Measurements from ENCODE around the gene TRAPPC12. TPM values are rescaled to one million over a fixed set of nuclear protein-coding genes. Genes with fewer than 3 reads are reported as not detected.

Gene TRAPPC12
- total RNA-seq, 2 experiments from 2014 or later, result 49.8 to 64.0 TPM

GRCh38 chr2:3519255-3520205 is 140.0 kb downstream of the TRAPPC12 start, which contains the start of gene ADI1:
Gene ADI1, minus strand, starts transcription at chr2:3519531. Its CDS starts 44 bp downstream, at chr2:3519487.
- Mint-ChIP-seq H3K27me3 (no peaks in the 10 kb centered on the region), H3K36me3 (ENCODE audit: low read depth) (peaks cover 40% of the 10 kb centered on the region), H3K9me3 (peaks cover 3% of the 10 kb centered on the region), H3K4me1 (ENCODE audit: low read depth) (peaks cover 38% of the 10 kb centered on the region), H3K4me3 (peak within 1 kb of the TSS; percentile 94), H3K27ac (peak within 1 kb of the TSS; percentile 88)
- DNase-seq, result peak; percentile 65 to 88 (median 74)
- Histone ChIP-seq H3K4me3 (ENCODE audit: low read length) (peak within 1 kb of the TSS; percentile 87), H3K36me3 (ENCODE audit: insufficient read depth, low read length) (no peaks in the 10 kb centered on the region), H3K4me1 (ENCODE audit: insufficient read depth, low read length) (peaks cover 24% of the 10 kb centered on the region), H3K27ac (ENCODE audit: low read depth in 1 of 2, low read length in 2 of 2) (peak within 1 kb of the TSS; percentile 76 to 96), H3K9me3 (ENCODE audit: control insufficient read depth in 1 of 2, insufficient read depth in 1 of 2, low read length in 2 of 2) (peaks cover 0 to 3% of the 10 kb centered on the region in 2 experiments), H3K27me3 (ENCODE audit: control insufficient read depth in 1 of 2, insufficient read depth in 2 of 2, low read length in 2 of 2) (no peaks in the 10 kb centered on the region)
- peak; percentile 66 for ATAC-seq (ENCODE audit: poor library complexity)
- ChIA-PET CTCF (no interaction called here), POLR2A (interaction anchor here (1.0 to 4.0 kb wide), 12 partner anchors 12 to 142 kb away, joined by 3 to 56 read pairs (median 5); partner anchors contain the start of genes EIPR1, RNASEH1, RPS7 and TRAPPC12)
- TF ChIP-seq CTCF (IDR thresholded peaks at IDR 0.05), result no peak
- intact Hi-C loops (cut with DNase I, micrococcal nuclease), result loop anchor here in 1 of 2 experiments (1.0 to 10.0 kb wide), 4 partner anchors 39 to 905 kb away; partner anchors contain the start of genes RNASEH1, RPS7 and TRAPPC12

DNA sequence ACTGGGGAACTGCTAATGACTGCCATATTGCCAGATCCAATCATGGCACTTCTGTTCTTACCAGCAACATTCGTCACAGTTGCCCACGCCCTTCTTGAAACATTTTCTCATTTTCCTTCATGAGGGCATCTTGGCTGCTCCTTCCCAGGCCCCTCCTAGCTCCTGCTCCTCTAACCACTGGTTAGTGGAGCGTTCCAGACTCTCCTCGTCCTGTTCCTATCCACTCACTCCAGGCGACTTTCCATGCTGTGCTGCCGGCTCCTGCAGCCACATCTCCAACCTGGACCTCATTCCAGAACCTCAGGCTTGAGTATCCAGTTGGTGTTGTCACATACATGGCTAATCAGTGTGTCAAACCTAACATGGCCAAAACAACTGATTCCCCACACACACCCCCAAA is 141.1 kb downstream of the TRAPPC12 start:
- CTCF ChIA-PET, result no interaction called here
- Histone ChIP-seq H3K36me3 (ENCODE audit: insufficient read depth, low read length) (no peaks in the 10 kb centered on the region), H3K4me3 (ENCODE audit: low read length) (no peak overlapping the region), H3K27me3 (ENCODE audit: control insufficient read depth in 1 of 2, insufficient read depth in 2 of 2, low read length in 2 of 2) (no peaks in the 10 kb centered on the region), H3K4me1 (ENCODE audit: insufficient read depth, low read length) (peaks cover 24% of the 10 kb centered on the region), H3K9me3 (ENCODE audit: control insufficient read depth in 1 of 2, insufficient read depth in 1 of 2, low read length in 2 of 2) (peaks cover 0 to 2% of the 10 kb centered on the region in 2 experiments), H3K27ac (ENCODE audit: low read depth in 1 of 2, low read length in 2 of 2) (no peak overlapping the region)
- ATAC-seq (ENCODE audit: poor library complexity) (no peak), DNase-seq (no peak)
- Mint-ChIP-seq H3K4me3 (peak overlapping the region; percentile 94), H3K27ac (peak overlapping the region; percentile 88), H3K9me3 (peaks cover 2% of the 10 kb centered on the region), H3K4me1 (ENCODE audit: low read depth) (peaks cover 36% of the 10 kb centered on the region), H3K27me3 (no peaks in the 10 kb centered on the region), H3K36me3 (ENCODE audit: low read depth) (peaks cover 30% of the 10 kb centered on the region)
- intact Hi-C loops (cut with DNase I, micrococcal nuclease), result no loop called here
- TF ChIP-seq CTCF (IDR thresholded peaks at IDR 0.05), result no peak
- POLR2A ChIA-PET, result interaction anchor here (1.0 to 4.0 kb wide), 6 partner anchors 11 to 143 kb away, joined by 3 to 56 read pairs (median 6); partner anchors contain the start of genes EIPR1, RNASEH1 and RPS7

DNA sequence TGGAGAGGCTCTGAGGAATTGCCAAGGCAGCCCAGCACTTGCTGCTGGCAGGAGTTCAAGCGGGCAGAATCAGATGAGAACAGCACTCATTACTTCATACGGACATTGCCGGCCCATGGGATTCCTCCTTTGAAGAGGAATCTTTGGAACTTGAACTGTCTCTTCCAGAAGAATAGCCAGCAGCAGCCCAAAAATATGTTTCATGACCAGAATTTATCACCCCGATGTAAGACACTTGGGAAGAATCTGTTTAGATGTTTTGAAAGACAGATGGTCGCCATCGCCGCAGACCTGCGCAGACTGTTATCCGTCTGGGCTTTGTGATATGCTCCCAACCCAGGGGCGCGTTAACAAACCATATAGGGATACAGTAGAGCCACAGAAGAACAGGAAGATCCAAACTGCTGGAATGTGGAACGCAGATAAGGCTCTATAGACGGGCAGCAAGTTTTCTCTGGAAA is 143.5 kb downstream of the TRAPPC12 start:
- H3K9me3 ChIP-seq (ENCODE audit: control insufficient read depth in 1 of 2, insufficient read depth in 1 of 2, low read length in 2 of 2), result no peaks in the 10 kb centered on the region
- Mint-ChIP-seq H3K27ac (no peak overlapping the region), H3K4me1 (ENCODE audit: low read depth) (peaks cover 29% of the 10 kb centered on the region), H3K4me3 (peak overlapping the region; percentile 14), H3K36me3 (ENCODE audit: low read depth) (peaks cover 13% of the 10 kb centered on the region), H3K27me3 (no peaks in the 10 kb centered on the region), H3K9me3 (no peaks in the 10 kb centered on the region)
- ChIA-PET POLR2A (no interaction called here), CTCF (no interaction called here)
- H3K27ac ChIP-seq (ENCODE audit: low read depth in 1 of 2, low read length in 2 of 2), result no peak overlapping the region
- H3K4me3 ChIP-seq (ENCODE audit: low read length), result no peak overlapping the region
- no peaks in the 10 kb centered on the region for H3K36me3 ChIP-seq (ENCODE audit: insufficient read depth, low read length)
- intact Hi-C loops (cut with DNase I, micrococcal nuclease), result no loop called here
- H3K27me3 ChIP-seq (ENCODE audit: control insufficient read depth in 1 of 2, insufficient read depth in 2 of 2, low read length in 2 of 2), result no peaks in the 10 kb centered on the region
- TF ChIP-seq CTCF (IDR thresholded peaks at IDR 0.05), result no peak
- peaks cover 23% of the 10 kb centered on the region for H3K4me1 ChIP-seq (ENCODE audit: insufficient read depth, low read length)
- DNase-seq, result no peak
- no peak for ATAC-seq (ENCODE audit: poor library complexity)

All from CD4-positive, alpha-beta T cell (primary cell).